ENCODE results near the gene KIRREL3.
A peak's percentile ranks its signal among the peaks of the same experiment; 100 is the strongest.

Gene KIRREL3

DNA sequence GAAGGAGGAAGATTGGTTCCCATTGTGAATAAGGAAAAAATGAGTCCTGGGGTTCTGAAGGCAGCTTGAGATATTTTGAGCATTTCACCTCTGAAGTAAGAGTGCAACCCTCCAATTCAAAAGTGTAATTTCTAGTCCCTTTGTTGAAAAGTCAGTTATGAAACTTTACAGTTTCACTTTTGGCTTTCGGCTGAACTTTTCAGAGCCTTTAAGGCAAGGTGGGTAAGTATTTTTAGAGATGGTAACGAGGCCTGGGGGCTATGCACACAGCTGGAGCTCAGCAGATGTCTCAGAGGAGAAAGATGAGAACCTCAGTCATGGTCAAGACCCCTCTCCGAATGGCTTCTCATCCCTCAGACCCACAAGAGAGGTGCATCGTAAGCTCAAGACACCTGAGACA is 267.6 kb downstream of the KIRREL3 start:
- no peak for DNase-seq

DNA sequence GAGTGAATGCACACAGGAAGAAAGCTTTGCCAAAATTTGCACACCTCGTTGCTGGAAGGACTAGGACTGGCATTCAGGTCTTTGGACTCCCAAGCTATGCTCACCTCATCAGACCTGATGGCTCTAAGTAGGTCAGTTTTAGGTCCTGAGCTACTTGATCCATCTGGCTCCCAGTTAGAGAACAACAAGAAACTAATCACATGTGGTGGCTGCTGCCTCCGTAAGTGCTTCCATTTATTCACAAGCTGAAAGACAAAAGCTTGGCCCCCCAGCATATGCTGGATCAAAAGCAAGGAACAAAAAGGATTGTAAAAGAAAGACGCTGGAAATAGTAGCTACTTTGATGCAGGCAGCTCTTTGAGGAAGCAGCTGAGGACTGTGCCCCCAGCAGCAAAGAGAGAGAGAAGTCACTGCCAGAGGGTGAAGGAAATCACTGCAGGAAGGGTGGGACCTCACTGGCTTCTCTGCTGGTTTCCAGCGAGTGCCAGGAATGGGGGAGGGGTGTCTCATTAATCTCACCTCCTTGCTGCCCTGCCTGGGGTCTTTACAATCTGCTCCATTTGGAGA is 268.9 kb downstream of the KIRREL3 start:
- DNase-seq = no peak

DNA sequence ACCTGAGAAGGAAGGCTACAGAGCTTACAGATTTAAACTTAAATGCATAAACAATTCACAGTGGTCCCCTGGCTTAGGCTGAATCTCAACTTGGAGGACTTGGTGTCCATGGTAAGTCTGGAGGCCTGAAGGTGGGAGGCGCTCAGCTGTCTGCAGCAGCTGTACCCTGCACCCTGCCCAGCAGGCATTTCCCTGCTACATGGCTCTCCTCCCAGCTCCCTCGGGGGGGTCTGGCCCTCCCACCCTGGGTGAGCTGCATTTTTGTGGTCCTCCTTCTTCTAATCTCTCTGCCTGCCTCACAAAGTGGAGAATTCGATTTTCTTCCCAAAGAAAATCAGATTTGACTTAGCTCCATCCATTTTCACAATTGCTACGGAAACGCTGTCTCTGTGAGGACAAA is 273.2 kb downstream of the KIRREL3 start:
- DNase-seq = no peak

DNA sequence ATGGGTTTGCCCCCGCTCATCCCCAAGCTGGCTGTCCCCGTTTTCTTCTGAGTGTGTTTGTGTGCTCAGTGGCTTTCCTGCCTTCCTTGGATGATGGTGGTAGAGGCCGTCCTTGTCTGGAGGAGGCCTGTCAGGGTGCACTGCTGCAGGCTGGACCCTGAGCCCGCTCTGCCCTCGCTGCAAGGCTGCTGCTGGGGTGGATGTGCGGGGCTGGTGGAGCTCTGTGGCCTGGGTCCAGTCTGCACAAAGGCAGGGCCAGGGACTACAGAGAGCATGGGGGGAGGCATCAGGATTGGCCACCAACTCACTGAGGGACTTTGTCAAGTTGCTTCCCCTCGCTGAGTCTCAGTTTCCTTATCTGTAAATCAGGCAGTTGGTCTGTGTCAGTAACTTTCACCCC is 275.0 kb downstream of the KIRREL3 start:
- no peak for DNase-seq

DNA sequence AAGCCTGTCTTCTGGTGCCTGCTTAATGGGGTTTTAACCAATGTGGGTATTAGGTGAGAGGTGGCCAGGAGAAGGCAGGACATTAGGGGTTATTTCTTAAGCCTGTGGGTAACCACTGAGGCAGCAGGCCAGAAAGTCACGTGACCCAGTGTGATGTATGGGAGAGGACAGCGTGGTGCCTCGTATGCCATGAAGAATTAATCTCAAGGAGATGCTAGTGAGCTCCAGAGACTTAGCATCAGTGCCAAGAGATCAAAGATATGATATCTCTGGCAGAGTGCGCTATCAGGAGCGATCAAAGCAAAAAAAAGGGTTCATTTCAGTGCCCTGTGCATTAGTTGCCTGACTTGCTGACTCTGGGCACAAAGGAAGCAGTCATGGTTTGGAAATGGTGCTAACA is 275.5 kb downstream of the KIRREL3 start:
- DNase-seq = no peak

DNA sequence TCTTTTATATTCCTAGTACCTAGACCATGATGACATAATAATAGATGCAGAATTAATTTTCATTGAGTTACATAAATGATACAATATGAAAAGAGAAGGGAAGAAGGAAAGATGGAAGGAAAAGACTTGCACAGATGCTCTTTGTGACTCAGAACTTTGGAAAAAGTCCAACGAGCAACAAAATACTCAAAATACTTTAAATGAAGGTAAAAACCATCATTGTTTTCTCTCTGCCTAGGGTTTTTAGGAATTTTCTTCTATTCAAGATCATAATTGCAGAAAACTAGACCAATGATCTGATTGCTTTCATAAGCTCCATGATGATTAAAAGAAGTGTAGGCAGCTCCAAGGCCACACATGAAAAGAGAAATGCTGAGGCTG is 276.9 kb downstream of the KIRREL3 start:
- no peak for DNase-seq

DNA sequence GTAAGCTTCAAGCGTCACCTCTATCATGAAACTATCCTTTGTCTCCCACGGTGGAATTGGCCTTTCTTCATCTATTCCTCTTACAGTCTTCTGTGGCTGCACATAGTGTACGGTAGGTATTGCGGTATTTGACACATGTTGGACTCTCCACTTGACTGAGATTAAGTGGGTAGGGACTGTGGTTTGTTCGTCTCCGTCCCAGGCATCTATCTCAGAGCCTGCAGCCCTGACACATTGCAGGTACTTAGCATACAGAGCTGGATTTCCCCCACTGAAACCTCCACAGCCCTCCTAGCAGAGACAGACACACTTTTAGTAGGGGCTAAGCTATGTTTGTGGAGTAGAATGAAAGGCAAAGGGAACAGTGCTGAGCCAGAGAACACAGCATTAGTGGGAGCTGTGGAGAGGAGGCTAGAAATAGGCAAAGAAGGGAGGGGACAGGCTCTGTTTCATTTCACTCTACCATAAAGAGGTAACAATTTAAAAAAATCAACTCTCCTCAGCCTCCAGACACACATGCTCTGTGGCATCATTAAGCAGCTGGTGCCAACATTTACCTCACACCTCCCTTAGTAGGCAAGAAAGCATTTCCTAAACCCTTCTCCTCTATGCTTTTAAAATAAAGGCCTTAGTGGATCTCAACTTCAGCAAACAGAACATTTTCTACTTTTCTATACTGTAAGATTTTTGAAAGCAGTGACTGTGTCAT is 277.5 kb downstream of the KIRREL3 start:
- no peak for DNase-seq

DNA sequence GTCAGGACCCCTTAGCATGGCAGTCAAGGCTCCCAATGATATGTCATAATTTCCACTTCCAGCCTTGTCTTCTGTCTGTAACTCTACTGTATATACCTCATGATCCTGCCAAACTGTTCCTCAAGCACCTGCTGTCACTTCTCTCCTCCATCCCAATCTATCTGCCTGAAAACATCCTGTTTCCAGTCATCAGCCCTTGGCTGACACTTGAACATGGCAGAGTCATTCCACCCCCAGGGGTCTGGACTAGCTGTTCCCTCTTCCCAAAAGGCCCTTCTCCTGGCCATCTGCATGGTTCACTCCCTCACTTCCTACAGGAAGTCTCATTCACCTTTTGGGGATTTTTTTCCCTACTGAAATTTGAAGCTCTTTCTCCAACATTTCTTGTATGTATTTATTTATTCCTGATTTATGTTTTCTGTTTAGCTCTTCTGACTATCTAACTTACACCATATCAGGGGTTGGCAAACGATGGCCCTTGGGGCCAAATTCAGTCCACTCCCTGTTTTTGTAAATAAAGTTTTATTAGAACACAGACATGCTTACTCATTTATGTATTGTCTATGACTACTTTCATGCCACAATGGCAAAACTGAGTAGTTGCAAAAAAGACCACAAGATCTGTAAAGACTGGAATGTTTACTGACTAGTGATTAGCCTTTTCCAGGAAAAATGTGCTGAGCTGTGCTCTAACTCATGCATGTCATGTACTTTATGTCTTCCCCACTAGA is 278.4 kb downstream of the KIRREL3 start:
- no peak for DNase-seq

DNA sequence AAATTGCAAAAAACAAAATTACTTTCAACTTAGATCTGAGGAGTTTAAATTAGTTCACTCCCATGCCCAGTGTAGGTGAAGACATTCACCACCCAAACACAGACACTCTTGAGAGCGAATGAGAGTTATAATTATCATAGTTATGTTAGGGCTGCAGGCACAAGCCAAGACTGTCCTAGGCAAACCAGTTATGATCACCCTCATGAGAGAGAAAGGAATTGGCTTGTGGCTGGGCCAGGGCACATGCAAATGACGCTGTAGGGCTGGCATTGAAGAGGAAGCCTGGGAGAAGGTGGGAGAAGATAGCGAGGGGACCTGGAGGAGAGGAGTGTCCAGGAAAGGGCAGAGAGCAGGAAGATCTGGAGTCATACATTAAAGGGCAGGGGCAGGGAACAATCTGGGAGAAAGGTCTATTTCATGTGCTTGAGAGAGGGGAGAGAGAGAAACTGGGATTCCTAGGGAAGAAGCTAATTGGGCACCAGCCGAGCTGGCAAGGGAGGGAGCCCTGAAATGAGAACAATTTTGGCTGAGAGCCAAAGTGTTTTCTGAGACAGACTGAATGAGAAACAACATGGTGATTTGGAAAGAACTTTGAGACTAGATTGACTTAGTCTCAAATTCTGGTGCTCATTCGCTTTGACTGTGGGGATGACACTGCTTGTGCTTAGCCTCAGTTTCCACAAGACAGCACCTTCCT is 279.9 kb downstream of the KIRREL3 start:
- no peak for DNase-seq

DNA sequence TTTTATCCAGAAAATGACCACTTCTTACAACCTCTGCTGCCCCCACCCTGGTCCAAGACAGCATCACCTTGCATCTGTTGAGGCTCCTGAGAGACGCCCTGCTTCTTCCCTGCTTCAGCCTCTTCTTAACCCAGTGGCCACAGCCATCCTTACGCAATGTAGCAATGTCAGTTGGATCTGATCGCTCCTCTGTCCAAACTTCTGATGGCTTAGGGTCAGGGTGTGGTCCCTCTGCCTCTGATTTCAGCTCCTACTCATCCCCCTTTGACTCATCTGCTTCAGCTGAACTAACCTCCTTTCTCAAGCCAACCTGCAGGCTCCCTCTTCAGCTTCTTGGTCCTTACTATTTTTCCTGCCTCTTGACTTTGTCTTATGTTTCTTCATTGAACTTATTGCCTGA is 280.8 kb downstream of the KIRREL3 start:
- no peak for DNase-seq

DNA sequence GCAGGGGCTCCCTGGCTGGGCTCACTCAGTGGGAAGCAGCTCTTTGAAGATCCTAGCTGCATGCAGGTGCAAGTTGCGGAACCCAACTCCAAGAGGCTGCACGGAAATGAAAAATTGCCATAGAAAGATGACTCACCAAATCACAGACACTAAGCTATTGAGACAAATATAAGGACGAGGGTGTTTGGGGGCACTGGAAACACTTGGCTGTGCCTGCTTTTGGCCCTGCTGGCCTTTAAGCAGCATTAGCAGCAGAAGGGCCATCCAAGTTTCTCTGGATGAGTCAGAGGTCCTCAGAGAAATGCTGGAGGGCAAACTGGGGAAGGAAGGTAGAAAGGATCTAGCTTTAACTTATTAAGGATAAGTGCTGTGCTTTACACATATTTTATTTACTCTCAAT is 282.3 kb downstream of the KIRREL3 start:
- no peak for DNase-seq

DNA sequence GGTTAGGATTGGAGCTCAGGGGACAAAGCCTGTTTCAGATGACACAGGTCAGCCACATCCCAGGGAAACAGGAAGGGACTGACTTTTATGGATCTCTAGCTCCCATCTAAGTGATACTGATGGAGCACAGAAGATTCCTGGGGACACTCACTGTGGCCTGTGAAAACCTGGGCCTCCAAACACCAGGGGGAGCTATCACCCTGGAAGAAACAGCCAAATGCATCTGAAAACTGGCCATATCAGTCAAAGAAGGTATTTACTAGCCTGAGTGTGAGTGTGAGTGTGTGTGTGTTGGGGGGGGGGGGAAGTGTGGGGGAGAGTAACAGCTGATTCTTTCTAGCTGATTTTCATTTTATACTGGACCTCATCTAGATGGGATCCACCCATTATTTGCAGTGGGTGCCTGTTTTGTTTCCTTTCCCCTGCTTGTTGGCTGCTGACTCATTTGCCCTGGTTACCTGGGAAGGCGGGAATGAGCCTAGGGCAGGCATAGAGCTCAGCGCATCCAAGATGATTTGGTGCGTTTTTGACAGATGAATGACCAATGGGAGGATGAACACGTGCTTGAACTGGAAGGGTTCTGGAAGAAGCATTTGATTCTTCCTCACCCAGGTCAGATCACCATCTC is 284.0 kb downstream of the KIRREL3 start:
- peak; percentile 33 for DNase-seq

DNA sequence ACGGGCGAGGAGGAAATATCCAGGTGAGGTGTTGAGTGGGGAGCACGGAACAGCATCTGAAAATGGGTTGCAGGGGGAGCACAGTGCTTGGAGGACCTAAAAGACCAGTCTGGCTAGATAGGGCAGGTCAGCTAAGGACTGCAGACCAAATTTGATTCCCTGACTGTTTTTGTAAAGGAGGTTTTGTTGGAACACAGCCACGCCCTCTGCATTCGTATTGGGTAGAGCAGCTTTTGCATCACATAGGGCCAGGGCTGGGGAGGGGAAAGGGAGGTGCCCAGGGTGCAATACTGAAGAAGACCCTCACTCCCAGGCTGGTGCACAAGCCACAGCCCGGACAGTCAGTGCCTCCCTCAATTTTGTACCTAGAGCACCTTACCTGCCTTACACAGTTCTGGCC is 286.8 kb downstream of the KIRREL3 start:
- no peak for DNase-seq

DNA sequence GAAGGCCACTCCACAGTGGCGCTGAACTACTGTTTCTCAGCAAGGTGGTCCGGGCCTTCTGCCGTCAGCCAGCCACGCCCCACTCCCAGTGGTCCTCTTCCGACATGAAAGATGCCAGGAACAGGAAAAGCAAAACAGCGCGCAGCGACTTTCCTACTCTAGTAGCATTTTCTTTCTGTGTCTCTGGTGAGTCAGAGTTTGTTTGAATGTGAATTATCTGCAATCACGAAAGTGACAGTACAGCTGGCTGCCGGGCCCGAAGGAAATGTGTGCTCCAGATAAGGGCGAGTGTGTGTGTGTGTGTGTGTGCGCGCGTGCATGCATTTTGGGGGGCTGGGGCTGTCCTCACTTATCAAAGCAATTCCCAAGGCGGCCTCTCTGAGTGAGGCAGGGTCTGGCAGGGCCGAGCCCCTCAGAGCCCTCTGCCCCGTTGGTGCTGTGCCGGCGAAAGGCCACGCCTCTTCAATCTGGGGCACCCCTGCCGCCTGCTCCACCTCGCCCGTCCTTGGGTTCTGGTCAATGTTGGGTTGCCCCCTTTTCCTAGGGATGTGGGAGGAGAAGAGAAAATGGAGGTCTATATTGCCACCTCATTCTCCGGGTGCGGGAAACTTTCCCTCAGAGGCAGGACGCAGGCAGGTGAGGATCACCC is 288.5 kb downstream of the KIRREL3 start:
- no peak for DNase-seq

DNA sequence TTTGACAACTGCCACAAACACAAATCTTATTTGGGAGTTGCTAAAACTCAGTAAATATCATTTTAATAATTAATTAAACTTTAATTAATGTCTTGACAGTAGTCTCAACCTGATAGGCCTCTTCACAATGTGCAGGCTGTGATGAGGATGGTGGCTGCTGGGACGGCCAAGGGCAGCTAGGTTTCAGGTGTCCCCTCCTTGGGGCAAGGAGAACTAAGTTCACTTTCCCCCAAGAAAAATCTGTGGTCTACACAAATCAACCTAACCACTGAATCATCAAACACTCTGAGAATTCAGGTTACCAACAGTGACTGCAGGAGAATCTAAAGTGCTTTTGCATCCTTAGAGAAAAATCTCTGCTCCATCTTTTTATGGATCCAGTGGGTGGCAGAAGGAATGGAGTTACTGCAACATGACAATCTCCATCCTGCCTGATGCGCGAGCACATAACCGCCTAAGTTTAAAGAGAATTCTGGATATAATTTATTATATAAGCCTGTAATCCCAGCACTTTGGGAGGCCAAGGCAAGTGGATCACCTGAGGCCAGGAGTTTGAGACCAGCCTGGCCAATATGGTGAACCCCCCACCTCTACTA is 289.7 kb downstream of the KIRREL3 start:
- DNase-seq = no peak

DNA sequence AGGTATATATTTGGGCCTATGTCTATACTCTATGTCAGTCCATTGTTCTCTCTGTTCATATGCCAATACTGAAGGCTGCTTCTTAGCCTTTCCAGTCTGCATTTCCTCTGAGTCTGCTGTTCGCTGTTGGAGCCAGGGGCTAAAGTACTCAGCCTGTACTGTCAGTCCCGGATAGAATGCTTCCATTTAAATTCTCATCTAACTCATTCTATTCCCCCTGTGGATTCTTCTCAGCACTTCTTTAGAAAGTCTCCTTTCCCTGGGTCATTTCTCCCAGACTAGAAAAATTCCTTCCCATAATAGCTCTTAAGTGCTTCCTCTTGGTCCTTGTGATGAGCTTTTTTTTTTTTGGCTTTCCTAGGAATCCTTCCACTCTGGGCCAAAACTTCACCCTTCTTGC is 293.1 kb downstream of the KIRREL3 start:
- no peak for DNase-seq

DNA sequence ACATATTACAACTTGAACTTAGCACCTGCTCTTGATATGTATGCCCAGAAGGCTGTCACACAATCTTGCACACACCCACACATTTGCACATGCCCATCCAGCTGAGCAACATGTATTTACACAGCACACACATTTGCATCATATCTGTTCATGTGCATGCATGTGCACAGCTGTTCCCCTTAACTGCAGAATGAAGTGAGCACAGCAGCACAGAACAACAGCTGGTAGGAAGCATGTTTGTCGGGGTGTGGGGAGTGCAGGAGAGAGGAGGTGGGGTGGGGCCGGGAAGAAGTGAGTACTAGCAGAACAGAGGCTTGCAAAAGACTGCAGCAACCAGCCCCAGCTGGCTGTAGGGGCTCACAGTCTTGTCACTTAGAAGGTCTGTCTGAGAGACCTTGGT is 296.5 kb downstream of the KIRREL3 start:
- no peak for DNase-seq

DNA sequence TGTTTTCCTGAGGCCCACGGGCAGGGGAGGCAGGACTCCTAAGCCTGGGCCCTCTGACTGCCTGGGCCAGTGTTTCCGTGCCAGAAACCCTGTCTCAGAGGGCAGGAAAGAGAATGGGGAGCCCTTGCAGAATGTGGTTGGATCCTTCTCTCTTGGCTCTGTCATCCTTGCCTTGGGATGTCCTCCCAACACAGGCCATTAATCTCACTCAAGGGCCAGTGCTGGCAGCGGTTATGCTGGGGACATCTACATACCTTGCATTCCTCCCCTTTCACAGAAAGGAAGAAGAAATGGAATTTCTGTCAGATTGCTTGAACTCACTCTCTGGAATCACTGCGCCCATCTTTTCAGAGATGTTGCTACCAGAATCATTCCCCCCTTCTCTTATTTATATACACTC is 296.9 kb downstream of the KIRREL3 start:
- DNase-seq = no peak

DNA sequence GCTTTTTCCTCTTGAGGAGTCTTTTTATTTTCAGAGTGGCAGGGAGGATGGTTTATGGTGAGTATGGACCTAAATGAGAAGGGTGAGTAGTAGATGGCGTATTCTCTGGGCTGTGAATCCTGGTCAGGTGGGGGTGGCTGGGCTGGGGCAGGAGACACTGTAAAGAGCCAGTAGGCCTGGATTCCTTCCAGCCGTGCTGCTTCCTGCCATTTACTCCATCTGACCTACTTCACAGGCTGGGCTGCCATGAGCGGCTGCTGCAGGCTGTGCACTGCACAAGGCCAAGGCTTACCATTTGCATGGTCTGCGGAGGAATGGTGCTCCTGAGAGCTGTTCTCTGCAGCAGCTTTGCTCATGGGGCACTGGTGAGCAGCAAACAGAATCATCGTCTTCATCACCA is 297.6 kb downstream of the KIRREL3 start:
- no peak for DNase-seq

DNA sequence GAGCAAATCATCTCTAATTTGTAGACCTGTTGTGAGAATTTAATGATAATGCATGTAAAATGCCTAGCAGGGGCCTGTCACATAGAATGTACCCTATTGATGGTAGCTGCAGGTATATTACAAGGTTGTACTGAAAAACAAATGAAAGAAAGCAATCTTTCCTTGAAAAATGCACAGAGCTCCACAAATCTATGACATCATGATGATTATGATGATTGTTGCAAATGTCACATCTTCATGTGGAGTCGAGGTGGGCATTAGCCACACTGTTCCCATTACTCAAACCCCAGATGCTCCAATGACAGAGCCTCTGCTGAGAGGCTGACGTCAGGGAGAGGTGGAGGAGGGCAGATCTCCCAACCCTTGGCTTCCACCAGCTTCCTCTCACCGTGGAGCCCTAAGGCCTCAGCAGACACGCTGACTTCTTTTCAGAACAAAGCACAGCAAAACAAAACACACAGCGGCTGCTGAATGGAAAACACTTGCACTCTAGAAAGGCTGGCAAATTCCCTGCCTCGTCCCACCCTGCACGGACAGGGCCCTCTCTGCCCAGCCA is 298.3 kb downstream of the KIRREL3 start:
- DNase-seq = no peak

DNA sequence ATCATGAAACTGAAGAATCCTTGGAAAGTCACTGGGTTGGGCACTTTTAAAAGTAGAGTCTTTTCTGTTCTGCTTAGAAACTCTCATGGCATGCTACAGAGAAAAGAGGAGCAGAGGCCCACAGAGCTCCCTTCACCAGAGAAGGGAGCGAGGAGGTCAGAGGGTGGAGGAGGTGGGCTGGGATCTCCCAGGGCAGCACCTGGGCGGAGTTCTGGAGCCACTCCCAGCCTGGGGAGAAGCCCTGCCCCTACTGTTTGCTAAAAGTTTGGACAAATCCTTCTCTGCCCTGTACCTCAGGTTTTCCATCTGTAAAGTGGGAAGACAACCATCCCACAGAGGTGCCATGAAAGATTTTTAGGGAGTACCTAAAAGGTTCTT is 299.1 kb downstream of the KIRREL3 start:
- DNase-seq = no peak
